Ascending aorta (tissue), 2 donors: ENCODE measurements around the gene RHOBTB3. TPM values are rescaled to one million over a fixed set of nuclear protein-coding genes. Genes with fewer than 3 reads are reported as not detected.

ENCODE experiments used
- DNase-seq, 2 donors: peaks; one replicate each; pipeline ENCODE4 v3.0.0-alpha.2; 2019; ENCODE audit warnings: low spot score in 2 of 2
- H3K27ac ChIP-seq, 2 donors: fragments of 200-600 bp; sonication (generic); one replicate each; pipeline ENCODE4 v1.5.1; 2016 to 2017; ENCODE audit warnings: mild to moderate bottlenecking in 1 of 2
- H3K27me3 ChIP-seq: fragments of 200-600 bp; sonication (generic); one replicate; pipeline ENCODE4 v1.5.1; 2017
- H3K36me3 ChIP-seq, 2 donors: fragments of 200-600 bp; sonication (generic); one replicate each; pipeline ENCODE4 v1.5.1; 2016
- H3K4me1 ChIP-seq, 2 donors: fragments of 200-600 bp; sonication (generic); one replicate each; pipeline ENCODE4 v1.5.1; 2016 to 2017; ENCODE audit warnings: mild to moderate bottlenecking in 1 of 2
- H3K4me3 ChIP-seq, 2 donors: fragments of 200-600 bp; sonication (generic); one replicate each; pipeline ENCODE4 v1.5.1; 2016 to 2017; ENCODE audit warnings: mild to moderate bottlenecking in 1 of 2
- H3K9me3 ChIP-seq, 2 donors: fragments of 200-600 bp; sonication (generic); one replicate each; pipeline ENCODE4 v1.5.1; 2016
- CTCF ChIP-seq, 3 experiments: fragments of 200-600 bp in 2 of 3; fragments of 450-650 bp in 1 of 3; sonication (generic) in 2 of 3; IDR thresholded peaks; one replicate each; pipeline ENCODE4 v1.5.1; 2016 to 2019; ENCODE audit warnings: antibody characterized with exemption in 3 of 3, mild to moderate bottlenecking in 1 of 3, moderate library complexity in 1 of 3
- intact Hi-C: fragments of 100-400 bp; cut with DNase I; formaldehyde crosslinking; loops from one replicate; pipeline ENCODE4 v1.15.1; 2023
- total RNA-seq: library from RNA; depleted of rRNA; stranded (reverse); fragments of >200 nt; gene quantifications from one replicate; pipeline ENCODE4 v1.1.0, GENCODE V29; 2016

The RHOBTB3 gene
- total RNA-seq, 1 donor from 2014 or later = 153 TPM

- no peak overlapping the region for H3K27ac ChIP-seq
- DNase-seq = no peak
- intact Hi-C loops = no loop called here
- no peak overlapping the region for H3K4me3 ChIP-seq
- H3K36me3 ChIP-seq = no peaks in the 10 kb centered on the region
- H3K9me3 ChIP-seq = no peaks in the 10 kb centered on the region
- H3K4me1 ChIP-seq = peaks cover 0 to 19% of the 10 kb centered on the region in 2 donors
- TF ChIP-seq CTCF (IDR thresholded peaks at IDR 0.05) = no peak
- H3K27me3 ChIP-seq = no peaks in the 10 kb centered on the region
Measured at GRCh38 chr5:95725071-95725820, 5.9 kb upstream of the RHOBTB3 start.

- DNase-seq = no peak
- H3K36me3 ChIP-seq = no peaks in the 10 kb centered on the region
- no peak for TF ChIP-seq CTCF (IDR thresholded peaks at IDR 0.05)
- H3K27me3 ChIP-seq = no peaks in the 10 kb centered on the region
- intact Hi-C loops = no loop called here
- H3K4me1 ChIP-seq = peaks cover 0 to 19% of the 10 kb centered on the region in 2 donors
- H3K4me3 ChIP-seq = peak overlapping the region; percentile 12 to 21
- no peaks in the 10 kb centered on the region for H3K9me3 ChIP-seq
- H3K27ac ChIP-seq = peak overlapping the region in 1 of 2 donors; percentile 5
Measured at GRCh38 chr5:95725937-95726810, 5.0 kb upstream of the RHOBTB3 start.

- Histone ChIP-seq H3K27me3 (no peaks in the 10 kb centered on the region), H3K9me3 (no peaks in the 10 kb centered on the region), H3K4me1 (peaks cover 0 to 19% of the 10 kb centered on the region in 2 donors), H3K4me3 (no peak overlapping the region), H3K27ac (peak overlapping the region in 1 of 2 donors; percentile 5), H3K36me3 (no peaks in the 10 kb centered on the region)
- DNase-seq = no peak
- intact Hi-C loops = no loop called here
- TF ChIP-seq CTCF (IDR thresholded peaks at IDR 0.05) = no peak
Measured at GRCh38 chr5:95726811-95727763, 4.0 kb upstream of the RHOBTB3 start.

- Histone ChIP-seq H3K36me3 (no peaks in the 10 kb centered on the region), H3K4me1 (peaks cover 0 to 19% of the 10 kb centered on the region in 2 donors), H3K4me3 (no peak overlapping the region), H3K9me3 (no peaks in the 10 kb centered on the region), H3K27ac (no peak overlapping the region), H3K27me3 (no peaks in the 10 kb centered on the region)
- intact Hi-C loops = no loop called here
- TF ChIP-seq CTCF (IDR thresholded peaks at IDR 0.05) = no peak
- DNase-seq = no peak
Measured at GRCh38 chr5:95727764-95728191, 3.4 kb upstream of the RHOBTB3 start.

- intact Hi-C loops = no loop called here
- no peaks in the 10 kb centered on the region for H3K27me3 ChIP-seq
- H3K9me3 ChIP-seq = no peaks in the 10 kb centered on the region
- no peaks in the 10 kb centered on the region for H3K36me3 ChIP-seq
- no peak for TF ChIP-seq CTCF (IDR thresholded peaks at IDR 0.05)
- peaks cover 0 to 16% of the 10 kb centered on the region in 2 donors for H3K4me1 ChIP-seq
- DNase-seq = no peak
- H3K27ac ChIP-seq = peak overlapping the region in 1 of 2 donors; percentile 35
- H3K4me3 ChIP-seq = no peak overlapping the region
Measured at GRCh38 chr5:95728494-95729114, 2.5 kb upstream of the RHOBTB3 start.
